ENCODE measurements around the gene ARHGEF1.

Gene ARHGEF1

DNA sequence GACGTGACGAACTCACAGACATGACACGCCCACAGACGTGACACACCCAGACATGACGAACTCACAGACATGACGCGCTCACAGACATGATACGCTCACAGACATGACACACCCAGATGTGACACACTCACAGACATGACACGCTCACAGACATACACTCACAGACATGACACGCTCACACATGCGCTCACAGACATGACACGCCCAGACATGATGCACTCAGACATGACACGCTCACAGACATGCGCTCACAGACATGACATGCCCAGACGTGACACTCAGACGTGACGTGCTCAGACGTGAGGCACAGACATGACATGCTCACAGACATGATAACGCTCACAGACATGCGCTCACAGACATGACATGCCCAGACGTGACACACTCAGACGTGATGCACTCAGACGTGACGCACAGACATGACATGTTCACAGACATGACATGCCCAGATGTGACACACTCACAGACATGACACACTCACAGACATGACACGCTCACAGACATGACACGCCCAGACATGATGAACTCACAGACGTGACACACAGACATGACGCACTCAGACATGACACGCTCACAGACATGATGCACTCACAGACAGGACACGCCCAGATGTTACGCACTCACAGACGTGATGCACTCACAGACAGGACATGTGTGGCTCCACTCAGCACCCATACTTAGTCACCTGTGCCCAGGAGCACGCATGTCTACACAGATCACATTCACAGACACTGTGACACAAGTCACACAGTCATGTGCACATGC is 37.1 kb downstream of the ARHGEF1 start:
- no peak for DNase-seq (ENCODE audit: low read depth)

DNA sequence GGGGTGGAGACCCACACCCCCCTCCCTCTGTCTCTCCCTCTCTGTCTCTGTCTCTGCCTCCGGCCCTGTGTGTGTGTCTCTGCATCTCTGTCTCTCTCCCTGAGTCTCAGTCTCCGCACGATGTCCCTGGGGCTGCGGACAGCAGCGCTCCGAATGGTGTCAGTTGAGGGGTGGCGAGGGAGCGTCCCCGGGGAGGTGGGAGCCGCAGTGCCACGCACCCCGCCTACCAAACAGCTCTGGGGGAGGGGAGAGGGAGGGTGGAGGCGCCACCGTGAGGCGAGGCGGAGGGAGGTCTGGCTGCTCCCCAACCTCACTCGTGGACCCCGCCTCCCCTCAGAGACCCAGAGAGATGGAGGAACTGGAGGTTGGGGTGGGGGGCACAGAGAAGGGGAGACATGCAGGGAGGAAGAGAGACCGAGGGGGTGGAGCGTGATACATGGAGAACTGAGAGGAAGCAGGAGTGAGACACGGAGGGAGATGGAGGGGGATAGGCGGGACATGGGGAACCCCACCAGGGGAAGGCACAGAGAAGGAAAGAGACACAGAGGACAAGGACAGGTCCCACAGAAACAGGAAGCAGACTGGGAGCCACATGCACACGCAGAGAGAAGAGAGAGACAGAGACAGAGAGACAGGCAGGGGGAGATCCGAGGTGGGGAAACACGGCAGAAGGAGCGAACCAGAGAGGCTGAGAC is 38.0 kb downstream of the ARHGEF1 start:
- DNase-seq (ENCODE audit: low read depth) = no peak

DNA sequence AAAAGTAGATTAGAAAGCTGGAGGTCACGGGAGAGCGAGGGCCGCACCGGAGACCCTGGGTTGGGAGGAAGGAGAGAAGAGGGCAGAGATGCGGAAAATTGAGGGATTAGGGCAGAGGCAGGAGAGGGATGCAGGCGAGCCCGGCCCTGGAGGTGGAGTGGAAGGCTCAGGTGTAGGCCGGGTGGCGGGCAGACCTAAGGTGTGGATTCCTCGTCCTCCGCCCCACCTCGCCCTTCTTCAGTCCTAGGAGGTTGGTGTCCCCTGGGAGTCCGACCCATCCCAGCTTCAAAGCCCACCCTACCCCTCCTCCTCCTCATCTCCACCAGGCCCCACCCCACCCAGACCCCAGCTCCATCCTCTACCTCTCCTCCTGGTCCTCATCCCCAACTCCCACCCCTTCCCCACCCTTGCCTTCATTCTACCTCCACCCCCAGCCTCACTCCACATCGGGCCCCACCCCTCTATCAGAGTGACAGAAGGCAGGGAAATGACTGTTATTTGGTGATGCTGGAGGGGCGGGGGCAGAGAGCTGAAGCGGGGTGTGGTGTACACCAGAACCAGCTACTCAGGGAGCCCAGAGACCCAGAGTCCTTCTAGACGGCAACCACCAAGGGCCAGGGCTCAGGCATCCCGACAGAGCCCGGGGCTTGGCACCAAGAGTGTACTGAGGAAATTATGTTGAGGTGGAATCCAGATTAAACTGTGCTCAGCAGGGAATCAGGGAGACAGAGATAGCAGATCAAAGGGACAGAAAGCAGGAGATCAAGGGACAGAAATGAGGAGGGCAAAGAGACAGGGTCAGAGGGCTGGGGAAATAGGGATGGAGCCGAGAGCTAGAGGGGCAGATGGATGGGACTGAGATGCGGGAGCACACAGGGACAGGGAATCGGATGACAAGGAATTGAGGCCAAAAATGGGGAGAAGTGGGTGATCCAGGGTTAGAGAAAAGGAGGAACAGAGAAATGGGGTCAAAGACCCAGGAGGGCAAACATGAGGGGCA is 38.9 kb downstream of the ARHGEF1 start:
- DNase-seq (ENCODE audit: low read depth) = no peak

DNA sequence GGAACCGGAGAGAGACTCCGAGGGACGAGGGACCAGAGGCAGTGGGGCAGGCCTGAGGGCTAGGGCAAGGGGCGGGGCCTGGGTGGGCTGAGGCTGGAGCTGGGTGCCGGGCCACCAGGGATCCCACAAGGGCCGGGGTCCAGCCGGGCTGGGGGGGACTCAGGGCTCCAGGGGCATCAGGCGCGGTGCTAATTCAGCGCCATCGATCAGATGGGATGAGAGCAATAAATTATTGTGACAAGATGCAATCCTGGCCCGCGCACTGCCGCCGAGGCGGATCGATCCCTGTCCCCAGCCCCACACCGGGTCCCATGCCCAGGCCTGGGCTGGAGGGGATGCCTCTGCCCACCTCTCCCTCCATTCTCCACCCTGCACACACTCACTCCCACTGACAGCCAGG is 39.6 kb downstream of the ARHGEF1 start:
- no peak for DNase-seq (ENCODE audit: low read depth)

DNA sequence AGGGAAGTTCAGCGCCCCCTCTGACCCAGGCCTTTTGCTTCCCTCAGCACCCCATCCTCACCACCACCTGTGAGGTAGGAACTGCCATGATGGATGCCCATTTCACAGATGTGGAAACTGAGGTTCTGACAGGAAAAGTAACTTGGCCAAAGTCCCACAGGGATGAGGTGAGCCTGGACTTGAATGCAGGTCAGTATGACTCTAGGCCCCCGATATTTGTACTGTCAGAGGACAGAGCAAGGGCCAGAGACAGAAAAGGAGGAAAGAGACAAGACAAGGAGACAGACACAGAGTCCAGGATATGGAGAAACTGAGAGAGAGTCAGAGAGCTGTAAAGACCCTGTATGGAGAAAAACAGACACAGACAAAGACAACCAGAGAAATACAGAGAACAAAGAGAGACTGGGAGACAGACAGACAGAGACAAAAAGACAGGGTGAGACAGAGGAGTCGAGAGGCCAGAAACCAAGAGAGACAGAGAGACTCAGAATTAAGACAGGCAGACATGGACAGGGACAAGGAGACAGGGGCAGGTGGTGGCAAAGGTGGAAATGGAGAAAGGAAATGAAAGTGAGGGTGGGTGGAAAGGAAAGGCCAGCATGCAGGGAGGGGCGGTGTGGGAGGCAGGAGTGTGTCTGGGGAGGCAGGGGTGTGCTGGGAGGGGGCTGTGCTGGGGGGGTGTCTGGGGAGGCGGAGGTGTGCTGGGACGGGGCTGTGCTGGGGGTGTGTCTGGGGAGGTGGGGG is 40.2 kb downstream of the ARHGEF1 start:
- DNase-seq (ENCODE audit: low read depth) = no peak

DNA sequence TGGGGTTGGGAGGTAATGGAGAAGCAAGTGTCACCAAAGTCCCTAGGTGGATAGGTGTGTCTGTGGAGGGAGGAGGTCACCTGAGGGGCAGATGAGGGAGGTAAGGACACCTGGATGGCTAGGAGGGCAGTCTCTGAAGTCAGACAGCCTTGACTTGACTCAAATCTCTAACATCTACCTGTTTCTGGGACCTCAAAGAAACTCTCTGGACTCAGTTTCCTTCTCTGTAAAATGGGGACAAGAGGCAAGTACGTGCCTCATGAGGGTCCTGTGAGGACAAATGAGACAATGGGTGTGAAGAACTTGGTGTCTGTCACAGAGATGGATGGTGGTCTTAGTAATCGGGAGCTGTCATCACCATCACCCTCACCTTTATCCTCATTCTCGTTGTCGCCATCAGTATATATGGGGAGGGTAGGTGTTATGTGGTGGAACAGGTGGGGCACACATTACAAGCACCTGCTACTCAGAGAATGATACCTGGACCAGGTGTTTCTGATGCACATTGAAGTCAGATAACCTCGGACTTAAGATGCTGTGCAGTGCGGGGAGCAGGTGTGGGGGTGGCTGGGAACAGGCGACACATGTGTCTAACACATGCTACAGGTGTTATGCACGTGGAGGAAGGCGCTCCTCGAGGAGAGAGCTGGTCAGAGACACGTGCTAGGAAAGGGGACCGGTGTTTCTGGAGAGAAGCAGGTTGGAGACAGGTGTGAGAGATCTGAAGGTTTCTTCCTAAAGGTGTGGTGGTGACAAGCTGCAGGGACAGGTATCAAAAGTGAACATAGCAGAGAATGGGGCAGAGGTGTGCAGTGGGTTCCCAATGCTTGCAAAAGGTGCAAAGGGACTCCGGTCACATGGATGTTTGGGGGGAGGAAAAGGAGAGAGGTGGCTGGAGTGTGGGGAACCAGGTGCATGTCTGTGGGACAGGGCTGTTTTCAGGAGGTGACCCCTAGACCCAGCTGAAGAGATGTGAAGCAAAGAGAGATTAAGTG is 41.5 kb downstream of the ARHGEF1 start:
- DNase-seq (ENCODE audit: low read depth) = no peak

DNA sequence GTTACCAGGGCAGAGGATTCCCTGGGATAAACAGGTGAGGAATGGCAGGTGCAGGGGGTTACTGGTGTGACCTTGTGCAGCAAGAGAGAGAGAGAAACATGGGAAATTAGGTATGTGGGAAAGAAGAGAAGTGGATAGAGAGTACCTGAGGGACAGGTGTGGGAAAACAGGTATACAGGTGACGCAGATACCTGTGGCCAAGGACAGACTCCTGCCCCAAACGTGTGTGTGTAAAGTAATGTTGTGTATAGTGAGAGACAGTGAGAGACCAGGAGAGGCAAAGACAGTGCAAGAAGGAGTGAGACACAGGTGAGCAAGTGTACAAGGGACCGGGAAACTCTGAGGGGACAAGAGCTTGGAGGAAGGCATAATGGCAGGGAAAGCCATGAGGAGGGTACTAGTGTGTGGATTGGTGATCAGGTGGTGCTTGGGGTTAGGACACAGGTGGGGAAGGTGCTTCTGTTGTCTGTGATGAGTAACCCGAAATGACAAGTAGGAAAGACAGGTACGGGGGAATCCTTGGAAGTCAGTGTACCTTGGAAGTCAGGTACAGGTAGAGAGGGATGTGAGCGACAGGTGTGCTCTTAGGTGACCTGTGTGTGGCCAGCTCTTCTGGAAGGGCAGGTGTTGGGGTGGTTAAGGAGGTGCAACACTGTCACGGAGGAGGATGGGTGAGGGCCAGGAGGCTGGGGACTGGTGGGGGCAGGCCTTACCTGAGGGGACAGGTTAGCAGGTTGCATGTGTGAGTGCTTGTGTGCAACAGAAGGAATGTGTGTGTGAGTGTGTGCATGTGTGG is 42.4 kb downstream of the ARHGEF1 start:
- no peak for DNase-seq (ENCODE audit: low read depth)

DNA sequence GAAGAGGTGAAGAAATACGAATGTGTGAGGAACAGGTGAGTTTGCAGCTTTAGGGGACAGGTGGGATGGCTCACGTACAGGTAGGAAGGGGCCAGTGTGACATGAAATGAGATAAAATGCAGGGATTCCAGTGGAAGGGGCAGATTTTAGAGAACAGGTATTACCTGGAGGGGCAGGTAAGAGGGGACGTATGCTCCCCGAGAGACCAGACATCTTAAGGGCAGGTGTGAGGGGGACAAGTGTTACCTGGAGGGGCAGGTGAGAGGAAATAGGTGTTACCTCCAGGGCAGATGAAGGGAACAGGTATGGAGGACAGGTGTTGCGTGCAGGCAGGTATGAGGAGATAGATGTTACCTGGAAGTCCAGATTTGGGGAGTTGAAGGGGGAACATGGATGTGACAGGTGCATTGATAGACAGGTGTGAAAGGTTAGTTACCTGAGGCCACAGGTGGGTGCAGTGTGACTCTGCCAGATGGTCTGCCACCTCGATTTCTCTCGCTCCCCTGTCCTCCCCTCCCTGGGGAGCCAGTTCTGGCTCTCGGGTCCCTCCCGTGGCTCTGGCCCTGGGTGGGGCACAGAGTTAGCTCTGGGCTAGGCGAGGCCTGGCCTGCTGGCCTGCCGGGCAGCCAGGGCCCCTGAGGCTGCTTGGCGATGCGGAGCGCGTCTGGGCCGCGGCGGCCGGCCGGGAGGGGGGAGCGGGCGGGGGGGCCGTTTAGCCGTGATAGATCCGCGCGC is 43.2 kb downstream of the ARHGEF1 start:
- DNase-seq (ENCODE audit: low read depth) = no peak

DNA sequence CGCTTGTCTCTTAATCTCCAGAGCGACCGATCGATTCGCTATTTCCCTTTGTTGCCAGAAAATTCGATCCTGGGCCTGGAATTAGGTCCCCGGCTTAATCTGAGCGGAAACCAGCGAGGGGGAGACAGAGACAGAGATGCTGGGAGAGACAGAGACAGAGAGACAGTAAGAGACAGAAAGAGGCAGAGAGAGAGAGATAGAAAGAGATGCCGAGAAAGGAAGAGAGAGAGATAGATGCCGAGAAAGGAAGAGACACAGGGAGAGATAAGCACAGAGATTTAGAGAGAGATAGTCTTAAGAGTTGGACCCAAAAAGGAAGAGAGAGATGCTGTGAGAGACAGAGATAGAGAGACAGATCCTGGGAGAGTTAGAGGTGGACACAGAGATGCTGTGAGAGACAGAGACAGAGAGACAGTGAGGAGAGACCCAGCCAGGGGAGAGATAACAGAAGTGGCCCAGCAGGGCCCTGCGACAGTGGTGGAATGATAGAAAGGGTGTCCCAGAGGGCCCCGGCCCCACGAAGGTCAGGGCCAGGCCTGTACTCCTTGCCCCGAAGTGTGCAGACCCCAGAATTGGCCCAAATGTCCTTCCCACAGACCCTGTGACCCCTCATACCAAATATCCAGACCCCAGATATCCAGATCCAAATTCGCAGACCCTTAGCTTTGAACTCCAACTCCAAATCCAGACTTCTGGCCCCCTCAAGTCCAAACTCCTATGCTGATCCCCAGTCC is 43.9 kb downstream of the ARHGEF1 start:
- DNase-seq (ENCODE audit: low read depth) = no peak

DNA sequence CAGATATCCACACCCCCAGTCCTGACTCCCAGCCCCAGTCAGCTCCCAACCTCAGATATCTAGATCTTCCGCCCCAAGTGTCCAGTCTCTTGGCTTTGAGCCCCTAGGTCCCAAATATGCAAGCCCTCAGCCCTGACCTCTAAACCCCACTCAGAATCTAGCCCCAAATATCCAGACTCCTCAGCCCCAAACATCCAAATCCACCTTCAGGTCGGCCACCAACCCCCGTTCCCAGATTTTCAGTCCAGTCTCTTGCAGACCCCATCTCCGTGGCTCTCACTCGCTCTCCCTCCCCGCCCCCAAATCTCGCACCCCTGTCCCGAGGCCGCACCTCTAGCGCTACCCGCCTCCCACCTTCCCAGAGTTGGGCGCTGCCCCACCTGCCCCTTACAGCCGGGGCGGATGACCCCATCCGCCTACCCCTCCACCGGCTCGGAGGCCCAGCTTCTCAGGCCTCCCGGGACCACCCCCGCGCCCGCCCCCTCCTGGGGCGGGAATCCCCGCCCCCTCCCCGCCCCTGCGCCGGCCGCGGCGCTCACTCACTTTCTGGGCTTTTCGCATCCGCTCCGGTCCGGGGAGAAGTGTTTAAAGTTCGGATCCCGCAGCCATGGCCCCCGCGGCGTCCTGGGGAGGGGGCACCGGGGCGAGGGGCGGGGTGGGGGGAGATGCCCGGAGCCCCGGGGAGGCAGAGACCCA is 44.7 kb downstream of the ARHGEF1 start:
- DNase-seq (ENCODE audit: low read depth) = no peak

DNA sequence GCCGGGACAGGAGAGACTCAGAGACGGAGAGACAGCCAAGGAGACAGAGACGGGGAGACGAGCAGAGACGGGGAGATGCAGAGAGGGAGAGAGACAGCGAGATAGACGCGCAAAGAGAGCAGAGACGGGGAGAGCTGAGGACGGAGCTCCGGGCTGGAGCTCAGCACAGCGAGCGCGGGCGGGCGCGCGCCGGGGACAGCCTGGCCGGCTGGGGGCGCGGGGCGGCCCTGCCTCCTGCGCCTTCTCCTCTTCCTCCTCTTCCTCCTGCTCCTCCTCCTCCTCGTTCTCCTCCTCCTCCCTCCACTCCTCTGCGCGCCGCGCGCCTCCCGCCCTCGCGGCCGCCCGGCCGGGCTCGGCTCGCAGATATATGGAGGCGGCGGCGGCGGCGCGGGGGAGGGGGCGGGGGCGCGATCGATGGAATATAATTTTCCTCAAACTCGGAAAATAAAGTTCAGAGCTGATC is 45.3 kb downstream of the ARHGEF1 start, which contains the start of gene ERFL:
ERFL (minus strand) TSS at position 229 of the 463 bp plus-strand sequence. CDS start 15,530 bp downstream, outside the sequence.
- no peak for DNase-seq (ENCODE audit: low read depth)

DNA sequence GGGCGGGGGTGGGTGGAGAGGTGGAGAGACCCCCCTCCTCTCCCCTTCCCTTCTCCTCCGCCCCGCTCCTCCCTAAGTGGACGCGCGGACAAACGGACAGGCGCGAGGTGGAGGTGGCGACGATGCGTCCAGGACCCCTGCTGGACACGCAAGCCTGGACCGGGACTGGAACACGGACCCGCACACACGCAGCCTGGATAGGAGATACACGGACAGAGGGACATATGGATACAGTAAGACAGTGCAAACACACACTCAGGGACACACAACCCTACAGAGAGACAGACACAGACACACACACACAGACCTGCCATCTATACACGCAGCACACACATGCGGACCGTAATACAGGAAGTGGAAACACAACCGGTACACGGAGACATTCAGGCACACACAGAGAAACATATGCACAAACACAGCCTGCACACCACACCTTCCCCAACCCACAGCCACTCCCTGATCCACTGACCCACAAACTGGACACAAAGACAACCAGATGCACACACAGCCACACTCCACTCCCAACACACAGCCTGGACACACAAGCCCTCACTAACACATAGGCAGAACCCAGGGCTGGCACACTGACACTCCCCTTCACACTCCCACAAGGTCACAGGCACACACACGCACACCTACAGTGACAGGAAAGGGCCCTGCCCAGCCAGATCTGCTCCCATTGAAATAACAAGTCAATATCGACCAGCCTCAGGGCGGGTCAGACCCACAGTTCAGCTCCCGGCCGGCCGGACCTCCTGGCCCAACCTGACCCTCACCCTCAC is 46.0 kb downstream of the ARHGEF1 start:
- no peak for DNase-seq (ENCODE audit: low read depth)

DNA sequence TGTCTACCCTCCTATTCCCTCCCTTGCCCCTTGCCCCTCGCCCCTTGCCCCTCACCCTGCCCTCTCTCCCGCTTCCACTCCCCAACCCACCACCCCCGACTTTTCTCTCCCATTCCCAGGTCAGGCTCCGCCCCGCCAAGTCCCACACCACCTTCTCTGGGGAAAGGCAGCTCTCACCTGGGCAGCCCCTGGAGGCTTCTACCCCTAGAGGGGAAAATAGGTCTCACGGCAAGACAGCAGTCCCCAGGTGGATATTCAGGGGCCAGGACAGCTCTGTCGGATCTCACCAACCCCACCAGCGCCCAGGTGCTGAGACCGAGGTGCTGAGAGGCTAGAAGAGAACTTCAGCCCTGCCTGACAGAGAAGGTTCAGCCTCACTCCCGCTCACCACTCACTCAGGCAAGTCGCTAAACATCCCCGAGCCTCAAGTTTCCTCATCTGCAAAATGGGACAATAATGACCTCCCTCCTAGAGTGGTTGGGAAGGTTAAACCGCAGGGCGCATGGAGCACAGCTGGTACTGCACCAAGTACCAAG is 46.6 kb downstream of the ARHGEF1 start:
- DNase-seq (ENCODE audit: low read depth) = no peak

DNA sequence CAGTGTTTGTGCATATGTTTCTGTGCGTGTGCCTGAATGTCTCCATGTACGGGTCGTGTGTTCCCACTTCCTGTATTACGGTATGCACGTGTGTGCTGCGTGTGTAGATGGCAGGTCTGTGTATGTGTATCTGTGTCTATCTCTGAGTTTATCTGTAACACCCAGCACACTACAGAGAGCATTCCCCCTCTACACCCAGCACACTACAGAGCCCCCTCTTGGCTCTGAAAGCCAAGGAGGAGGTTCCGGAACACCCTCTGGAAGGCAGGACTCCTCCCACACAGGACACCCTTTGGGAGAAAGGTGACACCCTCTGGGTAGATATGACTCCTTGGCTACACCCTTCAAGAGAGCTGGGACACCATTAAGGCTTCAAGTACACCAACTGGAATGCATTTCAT is 47.3 kb downstream of the ARHGEF1 start:
- no peak for DNase-seq (ENCODE audit: low read depth)

DNA sequence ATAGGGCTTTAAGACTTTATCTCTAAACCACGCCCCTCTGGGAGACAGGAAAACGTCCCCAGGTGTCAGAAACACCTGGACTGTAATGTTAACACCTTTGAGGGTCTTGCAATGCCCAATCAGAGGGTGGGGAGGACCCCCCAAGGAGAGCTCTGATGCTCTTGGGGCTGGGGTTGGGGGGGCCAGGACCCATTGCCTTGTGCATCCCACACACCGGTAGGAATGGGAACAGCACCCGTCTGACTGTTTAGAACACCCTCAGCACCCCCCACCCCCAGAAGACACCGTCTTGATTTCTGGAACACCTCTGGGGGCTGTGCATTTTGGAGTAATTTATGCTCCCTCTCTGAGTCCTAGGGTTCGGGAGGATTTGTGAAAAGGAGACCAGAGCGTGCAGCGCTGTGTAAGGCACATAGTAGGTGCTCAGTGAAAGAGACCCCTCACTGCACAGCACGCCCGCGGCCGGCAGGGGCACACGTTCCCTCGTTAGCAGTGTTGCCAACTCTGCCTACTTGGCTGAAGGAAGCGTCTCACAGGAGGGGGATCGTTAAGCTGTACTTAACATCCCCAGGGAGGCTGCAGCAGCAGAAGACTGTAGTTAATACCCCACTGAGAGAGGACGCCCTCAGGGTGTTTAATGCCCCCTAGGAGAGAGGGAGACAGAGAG is 48.1 kb downstream of the ARHGEF1 start:
- DNase-seq (ENCODE audit: low read depth) = no peak

DNA sequence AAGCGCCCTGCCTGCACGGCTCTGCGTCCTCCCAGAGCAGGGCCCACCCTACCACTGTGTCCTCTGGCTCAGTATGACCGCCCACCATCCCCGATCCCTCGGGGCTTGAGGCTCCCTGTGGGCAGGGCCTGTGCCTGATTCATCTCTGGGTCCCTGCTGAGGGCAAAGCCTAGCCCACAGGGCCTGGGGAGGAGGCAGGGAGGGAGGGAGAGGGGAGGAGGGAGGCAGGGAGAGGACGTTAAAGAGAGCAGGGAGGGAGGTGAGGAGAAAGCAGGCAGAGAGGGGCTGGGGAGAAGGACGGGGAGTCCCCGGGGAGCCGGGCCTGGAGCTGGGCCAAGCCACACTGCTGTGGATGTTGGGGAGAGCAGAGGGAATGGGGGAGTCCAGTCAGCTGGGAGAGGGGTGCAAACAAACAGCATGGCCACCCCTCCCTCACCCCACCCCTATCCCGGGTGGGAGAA is 49.3 kb downstream of the ARHGEF1 start:
- no peak for DNase-seq (ENCODE audit: low read depth)
